ENCODE results near the gene KMO.

- TF ChIP-seq ZNF274 (IDR thresholded peaks at IDR 0.05; ENCODE audit: low read depth, low read length) (no peak), SUZ12 (IDR thresholded peaks at IDR 0.05; ENCODE audit: extremely low read depth, insufficient read depth, insufficient read length) (no peak), YY1 (IDR thresholded peaks at IDR 0.05; ENCODE audit: insufficient read depth, insufficient read length) (no peak)
Measured at GRCh38 chr1:241503444-241503843, 28.7 kb upstream of the KMO start.

Data from NT2/D1 (cell line).